ENCODE data around the gene HOXD9.

The HOXD9 gene

DNA sequence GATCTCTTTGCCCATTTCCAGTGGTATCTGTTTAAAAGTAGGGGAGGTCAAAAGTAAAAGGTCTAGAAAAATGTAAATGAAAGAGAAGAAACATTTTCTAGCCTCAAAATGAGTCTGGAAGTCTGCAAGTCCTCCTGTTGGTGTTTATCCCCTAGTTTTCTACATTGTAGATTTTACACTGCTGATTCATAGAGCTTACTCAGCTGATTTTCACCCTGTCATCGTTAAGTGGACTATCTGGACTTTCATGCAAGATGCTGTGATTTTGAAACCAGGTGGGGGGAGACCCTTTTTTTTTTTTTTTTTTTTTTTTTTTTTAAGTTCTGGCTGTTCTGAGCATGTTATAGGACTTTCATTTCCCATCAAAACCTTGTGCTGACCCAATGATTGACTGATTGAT lies 44.9 kb downstream of the HOXD9 start:
- no peak for DNase-seq (ENCODE audit: low read depth)
- H3K4me3 ChIP-seq (ENCODE audit: low read depth, low read length), result no peak overlapping the region
- TF ChIP-seq, protein P1, sequence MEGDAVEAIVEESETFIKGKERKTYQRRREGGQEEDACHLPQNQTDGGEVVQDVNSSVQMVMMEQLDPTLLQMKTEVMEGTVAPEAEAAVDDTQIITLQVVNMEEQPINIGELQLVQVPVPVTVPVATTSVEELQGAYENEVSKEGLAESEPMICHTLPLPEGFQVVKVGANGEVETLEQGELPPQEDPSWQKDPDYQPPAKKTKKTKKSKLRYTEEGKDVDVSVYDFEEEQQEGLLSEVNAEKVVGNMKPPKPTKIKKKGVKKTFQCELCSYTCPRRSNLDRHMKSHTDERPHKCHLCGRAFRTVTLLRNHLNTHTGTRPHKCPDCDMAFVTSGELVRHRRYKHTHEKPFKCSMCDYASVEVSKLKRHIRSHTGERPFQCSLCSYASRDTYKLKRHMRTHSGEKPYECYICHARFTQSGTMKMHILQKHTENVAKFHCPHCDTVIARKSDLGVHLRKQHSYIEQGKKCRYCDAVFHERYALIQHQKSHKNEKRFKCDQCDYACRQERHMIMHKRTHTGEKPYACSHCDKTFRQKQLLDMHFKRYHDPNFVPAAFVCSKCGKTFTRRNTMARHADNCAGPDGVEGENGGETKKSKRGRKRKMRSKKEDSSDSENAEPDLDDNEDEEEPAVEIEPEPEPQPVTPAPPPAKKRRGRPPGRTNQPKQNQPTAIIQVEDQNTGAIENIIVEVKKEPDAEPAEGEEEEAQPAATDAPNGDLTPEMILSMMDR (IDR thresholded peaks at IDR 0.05; ENCODE audit: insufficient read depth, low read depth, low read length, missing control alignments), result no peak

- no peak overlapping the region for H3K4me3 ChIP-seq (ENCODE audit: low read depth, low read length)
- TF ChIP-seq, protein P1 (IDR thresholded peaks at IDR 0.05; ENCODE audit: insufficient read depth, low read depth, low read length, missing control alignments), result no peak
- no peak for DNase-seq (ENCODE audit: low read depth)
These were observed 46.7 kb downstream of the HOXD9 start for GRCh38 chr2:176169181-176169580.

- TF ChIP-seq, protein P1 (IDR thresholded peaks at IDR 0.05; ENCODE audit: insufficient read depth, low read depth, low read length, missing control alignments), result no peak
- no peak for DNase-seq (ENCODE audit: low read depth)
- H3K4me3 ChIP-seq (ENCODE audit: low read depth, low read length), result no peak overlapping the region
These were observed 47.2 kb downstream of the HOXD9 start for GRCh38 chr2:176169711-176170110.

GRCh38 chr2:176170602-176171305 lies 48.2 kb downstream of the HOXD9 start:
- no peak for DNase-seq (ENCODE audit: low read depth)
- TF ChIP-seq, protein P1 (IDR thresholded peaks at IDR 0.05; ENCODE audit: insufficient read depth, low read depth, low read length, missing control alignments), result no peak
- no peak overlapping the region for H3K4me3 ChIP-seq (ENCODE audit: low read depth, low read length)

DNA sequence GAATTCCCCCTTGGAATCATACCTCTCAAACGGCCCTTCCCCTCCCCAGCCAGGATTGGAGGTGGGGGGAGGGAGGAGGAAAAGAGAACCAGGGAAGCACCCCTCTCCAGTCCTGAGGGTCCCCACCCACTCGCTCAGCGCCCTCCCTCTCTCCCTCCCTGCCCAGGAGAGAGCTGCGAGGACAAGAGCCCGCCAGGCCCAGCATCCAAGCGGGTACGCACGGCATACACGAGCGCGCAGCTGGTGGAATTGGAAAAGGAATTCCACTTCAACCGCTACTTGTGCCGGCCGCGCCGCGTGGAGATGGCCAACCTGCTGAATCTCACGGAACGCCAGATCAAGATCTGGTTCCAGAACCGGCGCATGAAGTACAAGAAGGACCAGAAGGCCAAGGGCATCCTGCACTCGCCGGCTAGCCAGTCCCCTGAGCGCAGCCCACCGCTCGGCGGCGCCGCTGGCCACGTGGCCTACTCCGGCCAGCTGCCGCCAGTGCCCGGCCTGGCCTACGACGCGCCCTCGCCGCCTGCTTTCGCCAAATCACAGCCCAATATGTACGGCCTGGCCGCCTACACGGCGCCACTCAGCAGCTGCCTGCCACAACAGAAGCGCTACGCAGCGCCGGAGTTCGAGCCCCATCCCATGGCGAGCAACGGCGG lies 49.0 kb downstream of the HOXD9 start:
- no peak overlapping the region for H3K4me3 ChIP-seq (ENCODE audit: low read depth, low read length)
- DNase-seq (ENCODE audit: low read depth), result no peak

DNA sequence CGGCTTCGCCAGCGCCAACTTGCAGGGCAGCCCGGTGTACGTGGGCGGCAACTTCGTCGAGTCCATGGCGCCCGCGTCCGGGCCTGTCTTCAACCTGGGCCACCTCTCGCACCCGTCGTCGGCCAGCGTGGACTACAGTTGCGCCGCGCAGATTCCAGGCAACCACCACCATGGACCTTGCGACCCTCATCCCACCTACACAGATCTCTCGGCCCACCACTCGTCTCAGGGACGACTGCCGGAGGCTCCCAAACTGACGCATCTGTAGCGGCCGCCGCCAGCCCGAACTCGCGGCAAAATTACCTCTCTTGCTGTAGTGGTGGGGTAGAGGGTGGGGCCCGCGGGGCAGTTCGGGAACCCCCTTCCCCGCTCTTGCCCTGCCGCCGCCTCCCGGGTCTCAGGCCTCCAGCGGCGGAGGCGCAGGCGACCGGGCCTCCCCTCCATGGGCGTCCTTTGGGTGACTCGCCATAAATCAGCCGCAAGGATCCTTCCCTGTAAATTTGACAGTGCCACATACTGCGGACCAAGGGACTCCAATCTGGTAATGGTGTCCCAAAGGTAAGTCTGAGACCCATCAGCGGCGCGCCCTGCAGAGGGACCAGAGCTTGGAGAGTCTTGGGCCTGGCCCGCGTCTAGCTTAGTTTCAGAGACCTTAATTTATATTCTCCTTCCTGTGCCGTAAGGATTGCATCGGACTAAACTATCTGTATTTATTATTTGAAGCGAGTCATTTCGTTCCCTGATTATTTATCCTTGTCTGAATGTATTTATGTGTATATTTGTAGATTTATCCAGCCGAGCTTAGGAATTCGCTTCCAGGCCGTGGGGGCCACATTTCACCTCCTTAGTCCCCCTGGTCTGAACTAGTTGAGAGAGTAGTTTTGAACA lies 49.7 kb downstream of the HOXD9 start:
- TF ChIP-seq, protein P1 (IDR thresholded peaks at IDR 0.05; ENCODE audit: insufficient read depth, low read depth, low read length, missing control alignments), result no peak
- no peak overlapping the region for H3K4me3 ChIP-seq (ENCODE audit: low read depth, low read length)
- no peak for DNase-seq (ENCODE audit: low read depth)

More for the DNA sequence above, 49.0 kb downstream of the HOXD9 start:
- TF ChIP-seq, protein P1 (IDR thresholded peaks at IDR 0.05; ENCODE audit: insufficient read depth, low read depth, low read length, missing control alignments), result no peak

All from GM12865 (cell line).